Measurements from ENCODE around the gene DENND1A.

DENND1A gene

GRCh38 chr9:123337971-123338370 lies 592.0 kb downstream of the DENND1A start:
- no peak for DNase-seq (ENCODE audit: low read depth in 2 of 2)

- no peak for DNase-seq (ENCODE audit: low read depth in 2 of 2)
These were observed 593.0 kb downstream of the DENND1A start for GRCh38 chr9:123336959-123337358.

GRCh38 chr9:123336449-123336848 lies 593.5 kb downstream of the DENND1A start:
- DNase-seq (ENCODE audit: low read depth in 2 of 2): no peak

GRCh38 chr9:123335986-123336329 lies 594.0 kb downstream of the DENND1A start:
- no peak for DNase-seq (ENCODE audit: low read depth in 2 of 2)

GRCh38 chr9:123335193-123335985 lies 594.5 kb downstream of the DENND1A start:
- DNase-seq (ENCODE audit: low read depth in 2 of 2): peak; percentile 43 to 56

GRCh38 chr9:123334639-123335038 lies 595.3 kb downstream of the DENND1A start:
- DNase-seq (ENCODE audit: low read depth in 2 of 2): no peak

- DNase-seq (ENCODE audit: low read depth in 2 of 2): peak; percentile 55 to 57
These were observed 596.8 kb downstream of the DENND1A start for GRCh38 chr9:123333058-123333669.

- no peak for DNase-seq (ENCODE audit: low read depth in 2 of 2)
These were observed 598.4 kb downstream of the DENND1A start for GRCh38 chr9:123331346-123332060.

Measured in fibroblast of skin of left biceps (primary cell).